ENCODE results near the gene GRIA4.
"Not testable (repeated sequence)": the region's sequence is repeated elsewhere in the genome, so short reads cannot be mapped to it uniquely, and the experiment has no call there.

GRIA4 gene

GRCh38 chr11:105738986-105739795 is 129.3 kb downstream of the GRIA4 start:
- Histone ChIP-seq H3K9me3 (ENCODE audit: control insufficient read depth in 5 of 5, low read length in 5 of 5) (no peaks in the 10 kb centered on the region), H3K27me3 (ENCODE audit: control insufficient read depth in 5 of 5, insufficient read depth in 4 of 5, low read length in 5 of 5) (no peaks in the 10 kb centered on the region), H3K36me3 (ENCODE audit: control insufficient read depth in 5 of 5, insufficient read depth in 5 of 5, low read length in 5 of 5) (no peaks in the 10 kb centered on the region), H3K27ac (ENCODE audit: low read depth, low read length) (no peak overlapping the region), H3K9ac (ENCODE audit: low read length in 5 of 5) (no peak overlapping the region), H3K4me3 (ENCODE audit: low read depth in 1 of 5, low read length in 5 of 5) (no peak overlapping the region), H3K4me1 (ENCODE audit: control insufficient read depth in 5 of 5, insufficient read depth in 5 of 5, low read length in 5 of 5) (no peaks in the 10 kb centered on the region)

DNA sequence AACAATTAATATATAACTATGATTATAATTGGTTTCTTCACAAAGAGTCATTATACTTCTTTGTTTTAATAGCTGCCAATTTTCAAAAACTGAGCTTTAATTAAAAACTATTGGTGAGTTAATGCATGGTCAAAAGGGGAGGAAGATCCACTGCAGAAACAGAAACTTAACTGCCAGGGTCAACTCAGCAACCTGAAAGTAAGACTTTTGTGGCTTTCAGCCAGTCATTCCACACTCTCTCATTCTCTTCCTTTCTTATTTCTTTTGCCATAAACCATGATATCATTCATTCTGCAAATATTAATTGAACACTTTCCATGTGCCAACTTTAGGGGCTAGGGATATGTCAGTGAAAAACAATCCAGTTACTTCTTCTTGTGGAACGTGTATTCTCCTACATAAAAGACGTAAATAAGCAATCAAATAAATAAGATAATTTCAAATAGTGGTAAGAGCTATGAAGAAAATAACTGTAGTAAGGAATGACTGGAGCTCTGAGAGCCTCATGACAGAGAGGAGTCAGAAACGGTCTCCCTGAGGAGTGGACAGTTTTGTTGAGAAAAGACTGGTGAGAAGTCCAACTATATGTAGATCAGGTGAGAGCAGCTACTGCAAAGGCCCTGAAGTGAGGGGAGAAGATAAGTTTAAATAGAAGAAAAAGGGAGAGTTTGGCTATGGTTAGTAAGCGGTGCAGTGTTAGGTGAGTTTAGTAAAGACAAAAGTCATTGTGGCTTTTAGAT is 130.5 kb downstream of the GRIA4 start:
- H3K36me3 ChIP-seq (ENCODE audit: control insufficient read depth in 5 of 5, insufficient read depth in 5 of 5, low read length in 5 of 5) = no peaks in the 10 kb centered on the region
- H3K4me1 ChIP-seq (ENCODE audit: control insufficient read depth in 5 of 5, insufficient read depth in 5 of 5, low read length in 5 of 5) = no peaks in the 10 kb centered on the region
- no peaks in the 10 kb centered on the region for H3K9me3 ChIP-seq (ENCODE audit: control insufficient read depth in 5 of 5, low read length in 5 of 5)
- H3K27ac ChIP-seq (ENCODE audit: low read depth, low read length) = no peak overlapping the region
- no peaks in the 10 kb centered on the region for H3K27me3 ChIP-seq (ENCODE audit: control insufficient read depth in 5 of 5, insufficient read depth in 4 of 5, low read length in 5 of 5)
- no peak overlapping the region for H3K4me3 ChIP-seq (ENCODE audit: low read depth in 1 of 5, low read length in 5 of 5)
- no peak overlapping the region for H3K9ac ChIP-seq (ENCODE audit: low read length in 5 of 5)

GRCh38 chr11:105741488-105742020 is 131.7 kb downstream of the GRIA4 start:
- H3K4me3 ChIP-seq (ENCODE audit: low read depth in 1 of 5, low read length in 5 of 5) = no peak overlapping the region
- no peaks in the 10 kb centered on the region for H3K4me1 ChIP-seq (ENCODE audit: control insufficient read depth in 5 of 5, insufficient read depth in 5 of 5, low read length in 5 of 5)
- no peaks in the 10 kb centered on the region for H3K9me3 ChIP-seq (ENCODE audit: control insufficient read depth in 5 of 5, low read length in 5 of 5)
- no peak overlapping the region for H3K27ac ChIP-seq (ENCODE audit: low read depth, low read length)
- no peaks in the 10 kb centered on the region for H3K36me3 ChIP-seq (ENCODE audit: control insufficient read depth in 5 of 5, insufficient read depth in 5 of 5, low read length in 5 of 5)
- no peak overlapping the region for H3K9ac ChIP-seq (ENCODE audit: low read length in 5 of 5)
- H3K27me3 ChIP-seq (ENCODE audit: control insufficient read depth in 5 of 5, insufficient read depth in 4 of 5, low read length in 5 of 5) = no peaks in the 10 kb centered on the region

DNA sequence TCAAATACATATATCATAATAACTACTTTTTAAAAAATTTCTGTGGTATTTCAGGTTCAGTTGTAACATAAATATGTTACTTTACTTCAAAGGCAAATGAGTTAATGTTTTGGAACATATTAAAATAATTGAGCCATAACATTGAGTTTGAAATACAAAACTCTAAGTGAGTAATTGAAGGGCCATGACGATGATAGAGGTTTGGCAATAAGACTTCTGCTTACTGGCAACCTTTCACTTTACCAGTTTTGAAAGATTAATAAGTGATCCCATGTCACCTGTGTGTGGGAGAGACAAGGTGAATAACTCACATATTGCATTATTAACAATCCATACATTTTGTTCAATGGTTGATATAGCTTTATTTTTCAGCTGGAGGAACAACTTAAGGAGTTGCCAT is 144.4 kb downstream of the GRIA4 start:
- Histone ChIP-seq H3K36me3 (ENCODE audit: control insufficient read depth in 5 of 5, insufficient read depth in 5 of 5, low read length in 5 of 5) (no peaks in the 10 kb centered on the region), H3K9me3 (ENCODE audit: control insufficient read depth in 5 of 5, low read length in 5 of 5) (no peaks in the 10 kb centered on the region), H3K9ac (ENCODE audit: low read length in 5 of 5) (no peak overlapping the region), H3K27ac (ENCODE audit: low read depth, low read length) (no peak overlapping the region), H3K4me3 (ENCODE audit: low read depth in 1 of 5, low read length in 5 of 5) (no peak overlapping the region), H3K27me3 (ENCODE audit: control insufficient read depth in 5 of 5, insufficient read depth in 4 of 5, low read length in 5 of 5) (no peaks in the 10 kb centered on the region), H3K4me1 (ENCODE audit: control insufficient read depth in 5 of 5, insufficient read depth in 5 of 5, low read length in 5 of 5) (no peaks in the 10 kb centered on the region)

DNA sequence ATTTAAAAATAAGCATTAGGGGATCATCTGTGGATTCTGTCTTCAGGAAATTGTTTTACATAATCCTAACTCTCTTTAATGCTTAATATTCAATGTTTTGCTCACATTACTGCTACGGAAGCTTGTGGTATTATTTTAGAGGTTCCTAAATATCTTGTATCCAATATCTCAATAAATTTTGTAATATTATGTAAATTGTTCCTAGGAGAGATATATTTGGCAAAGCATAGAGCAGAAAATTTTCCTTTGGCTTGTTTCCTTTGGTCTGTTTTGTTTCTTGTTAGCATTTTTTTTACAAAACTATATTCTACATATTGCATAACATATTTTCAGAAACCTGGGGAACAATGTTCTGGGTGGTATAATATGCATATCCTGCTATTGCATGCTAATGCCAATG is 144.8 kb downstream of the GRIA4 start:
- no peak overlapping the region for H3K9ac ChIP-seq (ENCODE audit: low read length in 5 of 5)
- H3K9me3 ChIP-seq (ENCODE audit: control insufficient read depth in 5 of 5, low read length in 5 of 5) = no peaks in the 10 kb centered on the region
- H3K4me1 ChIP-seq (ENCODE audit: control insufficient read depth in 5 of 5, insufficient read depth in 5 of 5, low read length in 5 of 5) = no peaks in the 10 kb centered on the region
- no peaks in the 10 kb centered on the region for H3K27me3 ChIP-seq (ENCODE audit: control insufficient read depth in 5 of 5, insufficient read depth in 4 of 5, low read length in 5 of 5)
- H3K4me3 ChIP-seq (ENCODE audit: low read depth in 1 of 5, low read length in 5 of 5) = no peak overlapping the region
- no peaks in the 10 kb centered on the region for H3K36me3 ChIP-seq (ENCODE audit: control insufficient read depth in 5 of 5, insufficient read depth in 5 of 5, low read length in 5 of 5)
- H3K27ac ChIP-seq (ENCODE audit: low read depth, low read length) = no peak overlapping the region

GRCh38 chr11:105757107-105757506 is 147.2 kb downstream of the GRIA4 start:
- H3K27me3 ChIP-seq (ENCODE audit: control insufficient read depth in 5 of 5, insufficient read depth in 4 of 5, low read length in 5 of 5) = no peaks in the 10 kb centered on the region
- H3K4me1 ChIP-seq (ENCODE audit: control insufficient read depth in 5 of 5, insufficient read depth in 5 of 5, low read length in 5 of 5) = no peaks in the 10 kb centered on the region
- no peak overlapping the region for H3K27ac ChIP-seq (ENCODE audit: low read depth, low read length)
- H3K4me3 ChIP-seq (ENCODE audit: low read depth in 1 of 5, low read length in 5 of 5) = no peak overlapping the region
- no peaks in the 10 kb centered on the region for H3K9me3 ChIP-seq (ENCODE audit: control insufficient read depth in 5 of 5, low read length in 5 of 5)
- no peaks in the 10 kb centered on the region for H3K36me3 ChIP-seq (ENCODE audit: control insufficient read depth in 5 of 5, insufficient read depth in 5 of 5, low read length in 5 of 5)
- no peak overlapping the region for H3K9ac ChIP-seq (ENCODE audit: low read length in 5 of 5)

DNA sequence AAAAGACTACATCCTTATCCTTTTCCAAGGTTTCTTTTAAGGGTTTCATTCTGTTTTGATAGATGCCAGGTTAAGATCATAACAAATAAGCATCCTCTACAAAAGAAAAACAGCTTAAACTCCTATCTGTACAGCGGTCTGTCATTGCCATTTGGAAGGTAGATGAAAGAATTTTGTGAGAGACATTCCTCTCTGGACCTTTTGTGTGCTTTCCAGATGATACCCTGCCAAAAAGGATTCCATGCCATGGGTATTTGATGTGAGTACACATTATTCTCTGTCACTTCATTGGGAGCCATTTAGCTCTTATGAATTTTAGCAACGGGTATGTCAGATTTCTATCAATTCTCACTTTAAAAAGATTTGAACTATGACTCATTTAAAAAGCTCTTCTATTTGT is 153.7 kb downstream of the GRIA4 start:
- no peak overlapping the region for H3K9ac ChIP-seq (ENCODE audit: low read length in 5 of 5)
- H3K36me3 ChIP-seq (ENCODE audit: control insufficient read depth in 5 of 5, insufficient read depth in 5 of 5, low read length in 5 of 5) = no peaks in the 10 kb centered on the region
- no peaks in the 10 kb centered on the region for H3K27me3 ChIP-seq (ENCODE audit: control insufficient read depth in 5 of 5, insufficient read depth in 4 of 5, low read length in 5 of 5)
- H3K9me3 ChIP-seq (ENCODE audit: control insufficient read depth in 5 of 5, low read length in 5 of 5) = no peaks in the 10 kb centered on the region
- H3K4me1 ChIP-seq (ENCODE audit: control insufficient read depth in 5 of 5, insufficient read depth in 5 of 5, low read length in 5 of 5) = no peaks in the 10 kb centered on the region
- no peak overlapping the region for H3K4me3 ChIP-seq (ENCODE audit: low read depth in 1 of 5, low read length in 5 of 5)
- H3K27ac ChIP-seq (ENCODE audit: low read depth, low read length) = no peak overlapping the region

DNA sequence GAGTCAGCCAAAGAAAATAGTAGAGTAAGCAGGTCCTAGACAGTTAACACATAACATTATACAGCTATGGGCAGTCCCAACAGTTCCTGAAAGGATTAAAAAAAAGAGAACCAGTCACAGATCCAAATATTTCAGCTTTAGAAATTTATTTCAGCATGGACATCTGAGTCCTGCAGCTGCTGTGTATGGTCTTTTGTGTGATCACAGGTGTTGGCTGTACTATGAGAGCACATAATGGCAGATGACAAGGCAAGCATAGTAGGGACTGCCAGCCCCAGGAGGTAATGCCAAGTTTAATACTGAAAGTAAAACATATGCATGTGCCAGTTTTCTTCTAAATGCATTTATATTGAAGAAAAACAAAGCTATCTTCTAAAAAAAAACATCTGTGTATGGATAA is 158.1 kb downstream of the GRIA4 start:
- H3K4me1 ChIP-seq (ENCODE audit: control insufficient read depth in 5 of 5, insufficient read depth in 5 of 5, low read length in 5 of 5) = no peaks in the 10 kb centered on the region
- no peak overlapping the region for H3K9ac ChIP-seq (ENCODE audit: low read length in 5 of 5)
- H3K27ac ChIP-seq (ENCODE audit: low read depth, low read length) = no peak overlapping the region
- peaks cover 0 to 4% (median 0%) of the 10 kb centered on the region in 5 donors for H3K36me3 ChIP-seq (ENCODE audit: control insufficient read depth in 5 of 5, insufficient read depth in 5 of 5, low read length in 5 of 5)
- no peak overlapping the region for H3K4me3 ChIP-seq (ENCODE audit: low read depth in 1 of 5, low read length in 5 of 5)
- H3K27me3 ChIP-seq (ENCODE audit: control insufficient read depth in 5 of 5, insufficient read depth in 4 of 5, low read length in 5 of 5) = no peaks in the 10 kb centered on the region
- no peaks in the 10 kb centered on the region for H3K9me3 ChIP-seq (ENCODE audit: control insufficient read depth in 5 of 5, low read length in 5 of 5)

GRCh38 chr11:105769627-105770026 is 159.8 kb downstream of the GRIA4 start:
- Histone ChIP-seq H3K9ac (ENCODE audit: low read length in 5 of 5) (no peak overlapping the region), H3K4me3 (ENCODE audit: low read depth in 1 of 5, low read length in 5 of 5) (no peak overlapping the region), H3K9me3 (ENCODE audit: control insufficient read depth in 5 of 5, low read length in 5 of 5) (no peaks in the 10 kb centered on the region), H3K4me1 (ENCODE audit: control insufficient read depth in 5 of 5, insufficient read depth in 5 of 5, low read length in 5 of 5) (no peaks in the 10 kb centered on the region), H3K36me3 (ENCODE audit: control insufficient read depth in 5 of 5, insufficient read depth in 5 of 5, low read length in 5 of 5) (peaks cover 0 to 4% (median 0%) of the 10 kb centered on the region in 5 donors), H3K27ac (ENCODE audit: low read depth, low read length) (no peak overlapping the region), H3K27me3 (ENCODE audit: control insufficient read depth in 5 of 5, insufficient read depth in 4 of 5, low read length in 5 of 5) (no peaks in the 10 kb centered on the region)

- not testable (repeated sequence) for H3K36me3 ChIP-seq (ENCODE audit: control insufficient read depth in 5 of 5, insufficient read depth in 5 of 5, low read length in 5 of 5); H3K9me3 ChIP-seq (ENCODE audit: control insufficient read depth in 5 of 5, low read length in 5 of 5); H3K4me3 ChIP-seq (ENCODE audit: low read depth in 1 of 5, low read length in 5 of 5); H3K4me1 ChIP-seq (ENCODE audit: control insufficient read depth in 5 of 5, insufficient read depth in 5 of 5, low read length in 5 of 5); H3K9ac ChIP-seq (ENCODE audit: low read length in 5 of 5); H3K27me3 ChIP-seq (ENCODE audit: control insufficient read depth in 5 of 5, insufficient read depth in 4 of 5, low read length in 5 of 5); H3K27ac ChIP-seq (ENCODE audit: low read depth, low read length)
Measured at GRCh38 chr11:105773452-105773851, 163.6 kb downstream of the GRIA4 start.
